ENCODE measurements around the gene RBBP8NL.

- TF ChIP-seq CTCF (conservative IDR thresholded peaks at IDR 0.05 in 1 of 2, IDR thresholded peaks at IDR 0.05 in 1 of 2; ENCODE audit: low read depth in 1 of 2, low read length in 2 of 2), result no peak
- TF ChIP-seq EZH2 (IDR thresholded peaks at IDR 0.05; ENCODE audit: low read length, missing control alignments), result no peak
Measured at GRCh38 chr20:62413896-62414481, 13.3 kb downstream of the RBBP8NL start.

Measured in fibroblast of lung (primary cell).